Activated CD4-positive, alpha-beta T cell treated with anti-CD3 and anti-CD28 coated beads, Interleukin-2, amount 50 U/mL, for 4 hours (primary cell): ENCODE measurements around the gene CRB1.
"Not testable (repeated sequence)": the region's sequence is repeated elsewhere in the genome, so short reads cannot be mapped to it uniquely, and the experiment has no call there.

Source experiments
- DNase-seq, 2 experiments: peaks; one replicate each; pipeline ENCODE4 v3.0.0-alpha.2; 2020

CRB1 gene

GRCh38 chr1:197404774-197405173 lies 136.7 kb downstream of the CRB1 start:
- not testable (repeated sequence) for DNase-seq

GRCh38 chr1:197405614-197406013 lies 137.6 kb downstream of the CRB1 start:
- not testable (repeated sequence) for DNase-seq

GRCh38 chr1:197413564-197413963 lies 145.5 kb downstream of the CRB1 start:
- DNase-seq, result no peak

- no peak for DNase-seq
Observed at GRCh38 chr1:197415221-197415620, 147.2 kb downstream of the CRB1 start.

GRCh38 chr1:197418693-197419092 lies 150.6 kb downstream of the CRB1 start:
- DNase-seq, result no peak

- DNase-seq, result no peak
Observed at GRCh38 chr1:197422993-197423392, 154.9 kb downstream of the CRB1 start.

- no peak for DNase-seq
Observed at GRCh38 chr1:197424380-197424779, 156.3 kb downstream of the CRB1 start.

GRCh38 chr1:197429372-197429771 lies 161.3 kb downstream of the CRB1 start:
- no peak for DNase-seq

GRCh38 chr1:197435224-197435623 lies 167.2 kb downstream of the CRB1 start:
- DNase-seq, result no peak

- DNase-seq, result no peak
Observed at GRCh38 chr1:197437601-197438000, 169.5 kb downstream of the CRB1 start.

- no peak for DNase-seq
Observed at GRCh38 chr1:197438010-197438790, 170.1 kb downstream of the CRB1 start.

- DNase-seq, result no peak
Observed at GRCh38 chr1:197439708-197440280, 171.7 kb downstream of the CRB1 start.

GRCh38 chr1:197440715-197441114 lies 172.7 kb downstream of the CRB1 start:
- DNase-seq, result no peak

GRCh38 chr1:197441999-197442414 lies 174.0 kb downstream of the CRB1 start:
- no peak for DNase-seq

GRCh38 chr1:197444755-197445154 lies 176.7 kb downstream of the CRB1 start:
- DNase-seq, result no peak

- DNase-seq, result no peak
Observed at GRCh38 chr1:197448121-197448779, 180.2 kb downstream of the CRB1 start.

- no peak for DNase-seq
Observed at GRCh38 chr1:197451381-197451780, 183.3 kb downstream of the CRB1 start.

- no peak for DNase-seq
Observed at GRCh38 chr1:197453376-197454058, 185.5 kb downstream of the CRB1 start.

GRCh38 chr1:197462539-197462938 lies 194.5 kb downstream of the CRB1 start:
- DNase-seq, result no peak

- no peak for DNase-seq
Observed at GRCh38 chr1:197463142-197463541, 195.1 kb downstream of the CRB1 start.

GRCh38 chr1:197464044-197464443 lies 196.0 kb downstream of the CRB1 start:
- no peak for DNase-seq

GRCh38 chr1:197465528-197466327 lies 197.7 kb downstream of the CRB1 start:
- DNase-seq, result no peak

- no peak for DNase-seq
Observed at GRCh38 chr1:197466813-197467212, 198.8 kb downstream of the CRB1 start.
